GM21381 (cell line): ENCODE results near the gene ANAPC7.
"Not testable (repeated sequence)": the region's sequence is repeated elsewhere in the genome, so short reads cannot be mapped to it uniquely, and the experiment has no call there.

Experiments
- ATAC-seq: cut with Tn5 transposase; IDR thresholded peaks from one replicate; pipeline ENCODE4 v1.9.1; 2021; ENCODE audit warnings: mild to moderate bottlenecking, moderate library complexity; ENCODE audit not compliant: unreplicated experiment

ANAPC7 gene

GRCh38 chr12:110403146-110403975, at the start of gene ANAPC7:
ANAPC7 (minus strand) TSS chr12:110403708; CDS start chr12:110403627, 81 bp downstream.
- peak; percentile 81 for ATAC-seq

GRCh38 chr12:110451263-110451662, 47.8 kb upstream of the ANAPC7 start:
- no peak for ATAC-seq

- peak; percentile 94 for ATAC-seq
These were observed 46.4 kb upstream of the ANAPC7 start, which contains the start of gene ARPC3 for GRCh38 chr12:110449799-110450497. ARPC3 (minus strand) TSS chr12:110450337; CDS start chr12:110450260, 77 bp downstream.

- ATAC-seq = no peak
These were observed 40.9 kb upstream of the ANAPC7 start for GRCh38 chr12:110444455-110444854.

- ATAC-seq = no peak
These were observed 32.7 kb upstream of the ANAPC7 start for GRCh38 chr12:110436231-110436630.

- no peak for ATAC-seq
These were observed 28.6 kb upstream of the ANAPC7 start for GRCh38 chr12:110431957-110432587.

GRCh38 chr12:110429676-110430075, 26.2 kb upstream of the ANAPC7 start:
- not testable (repeated sequence) for ATAC-seq

- no peak for ATAC-seq
These were observed 22.9 kb upstream of the ANAPC7 start for GRCh38 chr12:110426406-110426805.

- ATAC-seq = no peak
These were observed 20.7 kb upstream of the ANAPC7 start for GRCh38 chr12:110424237-110424636.

- no peak for ATAC-seq
These were observed 18.2 kb upstream of the ANAPC7 start for GRCh38 chr12:110421701-110422100.

- ATAC-seq = no peak
These were observed 17.7 kb upstream of the ANAPC7 start for GRCh38 chr12:110421159-110421661.

GRCh38 chr12:110420644-110421043, 17.1 kb upstream of the ANAPC7 start:
- ATAC-seq = not testable (repeated sequence)

- ATAC-seq = not testable (repeated sequence)
These were observed 13.6 kb upstream of the ANAPC7 start for GRCh38 chr12:110417113-110417512.

GRCh38 chr12:110410086-110410485, 6.6 kb upstream of the ANAPC7 start:
- not testable (repeated sequence) for ATAC-seq

- ATAC-seq = not testable (repeated sequence)
These were observed 1.7 kb upstream of the ANAPC7 start for GRCh38 chr12:110405126-110405662.

GRCh38 chr12:110403976-110404682, 621 bp upstream of the ANAPC7 start:
- peak; percentile 55 for ATAC-seq

- ATAC-seq = no peak
These were observed 20.8 kb downstream of the ANAPC7 start for GRCh38 chr12:110382683-110383082.

- no peak for ATAC-seq
These were observed 23.9 kb downstream of the ANAPC7 start for GRCh38 chr12:110379631-110380030.

GRCh38 chr12:110379197-110379596, 24.3 kb downstream of the ANAPC7 start:
- no peak for ATAC-seq

- not testable (repeated sequence) for ATAC-seq
These were observed 25.2 kb downstream of the ANAPC7 start for GRCh38 chr12:110378131-110378790.
